ENCODE results near the gene XPO6. TPM values are rescaled to one million over a fixed set of nuclear protein-coding genes. Genes with fewer than 3 reads are reported as not detected.

The XPO6 gene
- total RNA-seq, result 82.2 and 102 TPM in 2 replicates

GRCh38 chr16:28211758-28212531 lies at the start of gene XPO6:
TSS of gene XPO6 (minus strand) at chr16:28211965. CDS start at chr16:28211368, 597 bp downstream.
- TF ChIP-seq CTCF (IDR thresholded peaks at IDR 0.05; ENCODE audit: extremely low read depth, low read depth, low read length), result no peak
- no peaks in the 10 kb centered on the region for H3K9me3 ChIP-seq (ENCODE audit: low read depth, low read length)
- peak within 1 kb of the TSS; percentile 81 for H3K4me3 ChIP-seq (ENCODE audit: insufficient read depth, low read length)
- peak within 1 kb of the TSS; percentile 100 for H2AFZ ChIP-seq (ENCODE audit: low read length)
- H3K4me2 ChIP-seq (ENCODE audit: insufficient read depth, low read length), result peak within 1 kb of the TSS; percentile 99
- peak within 1 kb of the TSS; percentile 91 for H3K27ac ChIP-seq (ENCODE audit: low read depth, low read length)
- DNase-seq (ENCODE audit: insufficient read length, low spot score, missing footprints), result peak; percentile 96
- H3K4me1 ChIP-seq (ENCODE audit: insufficient read depth, low read length), result peaks cover 17% of the 10 kb centered on the region
- H3K27me3 ChIP-seq (ENCODE audit: insufficient read depth, low read length), result no peaks in the 10 kb centered on the region
- peaks cover 27% of the 10 kb centered on the region for H3K36me3 ChIP-seq (ENCODE audit: insufficient read depth, low read length)
- peaks cover 32% of the 10 kb centered on the region for H4K20me1 ChIP-seq (ENCODE audit: insufficient read depth, low read length)
- peaks cover 53% of the 10 kb centered on the region for H3K79me2 ChIP-seq (ENCODE audit: insufficient read depth, low read length)

DNA sequence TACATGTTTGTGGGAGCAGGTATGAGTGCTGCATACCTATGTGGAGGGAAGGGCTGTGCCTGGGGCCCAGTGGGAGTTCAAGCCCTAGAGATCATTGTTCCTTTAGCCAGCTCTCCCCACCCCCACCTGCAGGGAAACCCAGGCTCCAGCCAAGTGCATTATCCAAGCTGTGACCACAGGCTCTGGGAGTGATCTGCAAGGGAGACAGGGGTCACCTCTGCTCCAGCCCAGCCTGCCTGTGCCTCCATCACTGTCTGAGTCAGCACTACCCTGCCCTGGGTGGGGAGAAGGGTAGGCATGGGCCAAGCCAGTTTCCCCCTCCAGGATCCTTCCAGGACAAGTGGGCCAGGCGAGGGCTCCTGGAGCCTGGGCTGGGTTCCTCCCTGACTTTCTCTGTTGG lies 48.4 kb upstream of the XPO6 start:
- no peak for TF ChIP-seq CTCF (IDR thresholded peaks at IDR 0.05; ENCODE audit: extremely low read depth, low read depth, low read length)
- Histone ChIP-seq H3K27me3 (ENCODE audit: insufficient read depth, low read length) (peaks cover 60% of the 10 kb centered on the region), H3K9me3 (ENCODE audit: low read depth, low read length) (no peaks in the 10 kb centered on the region), H3K4me1 (ENCODE audit: insufficient read depth, low read length) (no peaks in the 10 kb centered on the region), H3K4me3 (ENCODE audit: insufficient read depth, low read length) (no peak overlapping the region), H4K20me1 (ENCODE audit: insufficient read depth, low read length) (no peaks in the 10 kb centered on the region), H3K27ac (ENCODE audit: low read depth, low read length) (no peak overlapping the region), H3K36me3 (ENCODE audit: insufficient read depth, low read length) (no peaks in the 10 kb centered on the region), H2AFZ (ENCODE audit: low read length) (no peak overlapping the region), H3K4me2 (ENCODE audit: insufficient read depth, low read length) (no peak overlapping the region), H3K79me2 (ENCODE audit: insufficient read depth, low read length) (no peaks in the 10 kb centered on the region)
- no peak for DNase-seq (ENCODE audit: insufficient read length, low spot score, missing footprints)

- no peaks in the 10 kb centered on the region for H4K20me1 ChIP-seq (ENCODE audit: insufficient read depth, low read length)
- no peak for DNase-seq (ENCODE audit: insufficient read length, low spot score, missing footprints)
- H3K4me2 ChIP-seq (ENCODE audit: insufficient read depth, low read length), result no peak overlapping the region
- no peaks in the 10 kb centered on the region for H3K4me1 ChIP-seq (ENCODE audit: insufficient read depth, low read length)
- H3K79me2 ChIP-seq (ENCODE audit: insufficient read depth, low read length), result no peaks in the 10 kb centered on the region
- no peaks in the 10 kb centered on the region for H3K9me3 ChIP-seq (ENCODE audit: low read depth, low read length)
- no peak for TF ChIP-seq CTCF (IDR thresholded peaks at IDR 0.05; ENCODE audit: extremely low read depth, low read depth, low read length)
- H3K36me3 ChIP-seq (ENCODE audit: insufficient read depth, low read length), result no peaks in the 10 kb centered on the region
- H3K27me3 ChIP-seq (ENCODE audit: insufficient read depth, low read length), result peaks cover 60% of the 10 kb centered on the region
- no peak overlapping the region for H3K4me3 ChIP-seq (ENCODE audit: insufficient read depth, low read length)
- H3K27ac ChIP-seq (ENCODE audit: low read depth, low read length), result no peak overlapping the region
- no peak overlapping the region for H2AFZ ChIP-seq (ENCODE audit: low read length)
These were observed 48.0 kb upstream of the XPO6 start for GRCh38 chr16:28259781-28260150.

DNA sequence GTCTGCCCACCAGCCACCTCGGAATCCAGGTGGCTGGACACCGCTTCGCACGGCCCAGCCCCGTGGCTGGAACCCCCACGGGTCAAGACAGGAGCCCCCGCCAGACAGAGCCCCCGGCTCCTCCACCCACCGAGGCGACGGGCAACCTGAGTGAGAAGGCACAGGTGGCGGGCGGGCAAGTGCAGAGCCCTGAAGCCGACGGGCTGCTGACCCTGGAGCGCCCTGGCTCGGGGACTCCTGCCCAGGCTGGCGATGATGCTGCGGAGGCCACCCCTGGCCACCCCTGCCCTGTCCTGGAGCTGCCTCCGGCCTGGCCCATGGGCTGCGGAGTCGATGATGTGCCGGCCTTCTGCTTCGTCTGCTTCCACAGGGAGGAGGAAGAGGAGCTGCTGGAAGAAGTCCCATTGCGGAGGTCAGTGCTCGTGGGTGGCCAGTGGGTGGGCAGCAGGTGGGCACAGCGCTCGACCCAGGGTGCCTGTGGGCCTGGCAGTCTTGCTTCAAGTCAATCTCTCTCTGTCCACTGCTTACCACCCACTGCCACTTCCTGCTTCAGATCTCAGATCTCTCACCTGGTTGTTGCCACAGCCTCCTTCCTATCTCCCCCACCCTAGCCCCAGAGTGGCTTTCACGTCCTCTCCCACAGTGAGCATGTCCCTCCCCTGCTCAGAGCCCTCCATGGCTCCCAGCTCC lies 47.5 kb upstream of the XPO6 start:
- Histone ChIP-seq H2AFZ (ENCODE audit: low read length) (no peak overlapping the region), H3K36me3 (ENCODE audit: insufficient read depth, low read length) (no peaks in the 10 kb centered on the region), H3K4me1 (ENCODE audit: insufficient read depth, low read length) (no peaks in the 10 kb centered on the region), H3K27me3 (ENCODE audit: insufficient read depth, low read length) (peaks cover 60% of the 10 kb centered on the region), H4K20me1 (ENCODE audit: insufficient read depth, low read length) (no peaks in the 10 kb centered on the region), H3K9me3 (ENCODE audit: low read depth, low read length) (no peaks in the 10 kb centered on the region), H3K4me2 (ENCODE audit: insufficient read depth, low read length) (no peak overlapping the region), H3K27ac (ENCODE audit: low read depth, low read length) (no peak overlapping the region), H3K79me2 (ENCODE audit: insufficient read depth, low read length) (no peaks in the 10 kb centered on the region), H3K4me3 (ENCODE audit: insufficient read depth, low read length) (no peak overlapping the region)
- TF ChIP-seq CTCF (IDR thresholded peaks at IDR 0.05; ENCODE audit: extremely low read depth, low read depth, low read length), result no peak
- DNase-seq (ENCODE audit: insufficient read length, low spot score, missing footprints), result no peak

Measured in osteoblast (primary cell).